Chondrocyte (in vitro differentiated cells): ENCODE measurements around the gene HMGN4. TPM values are rescaled to one million over a fixed set of nuclear protein-coding genes. Genes with fewer than 3 reads are reported as not detected.
"Not testable (repeated sequence)": the region's sequence is repeated elsewhere in the genome, so short reads cannot be mapped to it uniquely, and the experiment has no call there.

Experiments used
- DNase-seq: peaks from one replicate; pipeline ENCODE4 v3.0.0; 2021; ENCODE audit warnings: mixed read lengths, low spot score
- H3K27ac Mint-ChIP-seq: one replicate; pipeline ENCODE4 v1.8.0; 2021; ENCODE audit warnings: mild to moderate bottlenecking, moderate library complexity, mixed read lengths; ENCODE audit not compliant: unreplicated experiment
- H3K27me3 Mint-ChIP-seq: 2 replicates; pipeline ENCODE4 v1.8.0; 2021; ENCODE audit warnings: low read depth, mixed read lengths
- H3K36me3 Mint-ChIP-seq: 2 replicates; pipeline ENCODE4 v1.8.0; 2021; ENCODE audit warnings: low read depth, mixed read lengths
- H3K4me1 Mint-ChIP-seq: 2 replicates; pipeline ENCODE4 v1.8.0; 2021; ENCODE audit warnings: low read depth, mild to moderate bottlenecking, mixed read lengths
- H3K4me3 Mint-ChIP-seq: one replicate; pipeline ENCODE4 v1.8.0; 2021; ENCODE audit warnings: mild to moderate bottlenecking, moderate library complexity, mixed read lengths; ENCODE audit not compliant: unreplicated experiment
- H3K9me3 Mint-ChIP-seq: 2 replicates; pipeline ENCODE4 v1.8.0; 2021; ENCODE audit warnings: low read depth, mixed read lengths
- CTCF ChIP-seq: fragments of 200-600 bp; sonication (generic); IDR thresholded peaks from 2 replicates; pipeline ENCODE4 v1.5.0; 2021; ENCODE audit warnings: antibody characterized with exemption, mild to moderate bottlenecking, moderate library complexity
- total RNA-seq: library from RNA; stranded (reverse); gene quantifications from 3 replicates; pipeline ENCODE4 v1.2.1, GENCODE V29; 2021

The HMGN4 gene
- total RNA-seq, 1 donor from 2014 or later, result 47.3 TPM

- Mint-ChIP-seq H3K36me3 (no peaks in the 10 kb centered on the region), H3K9me3 (peaks cover 3% of the 10 kb centered on the region), H3K4me1 (peaks cover 32% of the 10 kb centered on the region), H3K27me3 (no peaks in the 10 kb centered on the region), H3K27ac (peak overlapping the region; percentile 94), H3K4me3 (peak overlapping the region; percentile 74)
- no peak for DNase-seq
- no peak for TF ChIP-seq CTCF
These were observed 17.8 kb upstream of the HMGN4 start for GRCh38 chr6:26520237-26520849.

- Mint-ChIP-seq H3K9me3 (peaks cover 3% of the 10 kb centered on the region), H3K4me1 (peaks cover 32% of the 10 kb centered on the region), H3K36me3 (no peaks in the 10 kb centered on the region), H3K27me3 (no peaks in the 10 kb centered on the region), H3K4me3 (peak overlapping the region; percentile 74), H3K27ac (peak overlapping the region; percentile 95)
- no peak for TF ChIP-seq CTCF
- DNase-seq, result no peak
These were observed 17.1 kb upstream of the HMGN4 start for GRCh38 chr6:26520850-26521599.

GRCh38 chr6:26521600-26522391 lies 16.4 kb upstream of the HMGN4 start:
- no peak for DNase-seq
- Mint-ChIP-seq H3K27me3 (no peaks in the 10 kb centered on the region), H3K27ac (peak overlapping the region; percentile 95), H3K4me1 (peaks cover 32% of the 10 kb centered on the region), H3K9me3 (peaks cover 3% of the 10 kb centered on the region), H3K4me3 (peak overlapping the region; percentile 74), H3K36me3 (no peaks in the 10 kb centered on the region)
- peak; percentile 65 for TF ChIP-seq CTCF

GRCh38 chr6:26522486-26523228 lies 15.5 kb upstream of the HMGN4 start:
- Mint-ChIP-seq H3K4me3 (peak overlapping the region; percentile 74), H3K4me1 (peaks cover 32% of the 10 kb centered on the region), H3K27ac (peak overlapping the region; percentile 95)
- DNase-seq, H3K27me3 Mint-ChIP-seq, H3K9me3 Mint-ChIP-seq, H3K36me3 Mint-ChIP-seq: not testable (repeated sequence)

GRCh38 chr6:26524314-26524713 lies 13.9 kb upstream of the HMGN4 start:
- H3K9me3 Mint-ChIP-seq, H3K36me3 Mint-ChIP-seq, H3K27me3 Mint-ChIP-seq, DNase-seq, H3K27ac Mint-ChIP-seq, H3K4me3 Mint-ChIP-seq: not testable (repeated sequence)
- H3K4me1 Mint-ChIP-seq, result peaks cover 32% of the 10 kb centered on the region
